Neural cell (in vitro differentiated cells): ENCODE results near the gene HOXC13. TPM values are rescaled to one million over a fixed set of nuclear protein-coding genes. Genes with fewer than 3 reads are reported as not detected.

ENCODE experiments used
- H2AFZ ChIP-seq: fragments of 200-600, 300-800 bp; sonication (generic), shearing (Covaris generic); 2 replicates; pipeline ENCODE4 v1.6.0; 2014; ENCODE audit warnings: low read depth, mild to moderate bottlenecking, antibody characterized with exemption, low read length, moderate library complexity
- H3F3A ChIP-seq: fragments of 200-600 bp; shearing (Covaris generic); 2 replicates; pipeline ENCODE4 v1.6.1; 2016; ENCODE audit warnings: mild to moderate bottlenecking, moderate library complexity, mixed read lengths, antibody characterized with exemption, low read length; ENCODE audit not compliant: insufficient read depth, poor library complexity, severe bottlenecking
- H3K27ac ChIP-seq: fragments of 200-600, 300-800 bp; sonication (generic), shearing (Covaris generic); 2 replicates; pipeline ENCODE4 v1.5.1; 2014; ENCODE audit warnings: mild to moderate bottlenecking, low read length, moderate library complexity
- H3K27me3 ChIP-seq: fragments of 300-800, 200-600 bp; sonication (generic), shearing (Covaris generic); 2 replicates; pipeline ENCODE4 v1.6.0; 2014; ENCODE audit warnings: mild to moderate bottlenecking, low read depth, low read length, moderate library complexity; ENCODE audit not compliant: insufficient read depth
- H3K36me3 ChIP-seq: fragments of 300-800, 200-600 bp; sonication (generic), shearing (Covaris generic); 2 replicates; pipeline ENCODE4 v1.5.1; 2014; ENCODE audit warnings: mild to moderate bottlenecking, antibody characterized with exemption, low read length, moderate library complexity; ENCODE audit not compliant: insufficient read depth
- H3K4me2 ChIP-seq: fragments of 300-800, 200-600 bp; sonication (generic), shearing (Covaris generic); 2 replicates; pipeline ENCODE4 v1.6.0; 2014; ENCODE audit warnings: mild to moderate bottlenecking, low read length
- H3K4me3 ChIP-seq: fragments of 300-800, 200-600 bp; sonication (generic), shearing (Covaris generic); 2 replicates; pipeline ENCODE4 v1.5.1; 2014; ENCODE audit warnings: mild to moderate bottlenecking, low read length, moderate library complexity
- H3K79me2 ChIP-seq: fragments of 200-600 bp; shearing (Covaris generic); replicated peaks from 2 replicates; pipeline ENCODE4 v1.6.0; 2014; ENCODE audit warnings: mild to moderate bottlenecking, low read length, moderate library complexity; ENCODE audit not compliant: insufficient read depth
- H3K9ac ChIP-seq: fragments of 300-800, 200-600 bp; sonication (generic), shearing (Covaris generic); 2 replicates; pipeline ENCODE4 v1.6.1; 2016; ENCODE audit warnings: mild to moderate bottlenecking, low read length, mixed read lengths
- H3K9me2 ChIP-seq: fragments of 200-600 bp; shearing (Covaris generic); 2 replicates; pipeline ENCODE4 v1.6.1; 2016; ENCODE audit warnings: mild to moderate bottlenecking, low read length, mixed read lengths; ENCODE audit not compliant: insufficient read depth
- H3K9me3 ChIP-seq: fragments of 200-600, 300-800 bp; sonication (generic), shearing (Covaris generic); 2 replicates; pipeline ENCODE4 v1.6.1; 2016; ENCODE audit warnings: mild to moderate bottlenecking, mixed run types, low read length, moderate library complexity, mixed read lengths
- H4K20me1 ChIP-seq: fragments of 200-600 bp; shearing (Covaris generic); 2 replicates; pipeline ENCODE4 v1.6.1; 2016; ENCODE audit warnings: mild to moderate bottlenecking, mixed run types; ENCODE audit not compliant: insufficient read depth
- EP300 ChIP-seq: fragments of 450-650 bp; conservative IDR thresholded peaks from 2 replicates; pipeline ENCODE4 v1.6.1; 2014; ENCODE audit warnings: antibody characterized with exemption, mild to moderate bottlenecking, moderate library complexity; ENCODE audit not compliant: poor library complexity, severe bottlenecking
- EZH2 ChIP-seq: fragments of 200-600, 300-800 bp; shearing (Covaris generic), sonication (generic); IDR thresholded peaks from 2 replicates; pipeline ENCODE4 v1.6.1; 2014; ENCODE audit warnings: antibody characterized with exemption, low read length, borderline replicate concordance, mild to moderate bottlenecking; ENCODE audit not compliant: insufficient read depth, poor library complexity, severe bottlenecking
- MXI1 ChIP-seq: fragments of 450-650 bp; conservative IDR thresholded peaks from 2 replicates; pipeline ENCODE4 v1.6.1; 2014; ENCODE audit warnings: antibody characterized with exemption, mild to moderate bottlenecking; ENCODE audit not compliant: poor library complexity, severe bottlenecking
- POLR2AphosphoS5 ChIP-seq: IDR thresholded peaks from 2 replicates; pipeline ENCODE4 v1.6.1; 2012
- RAD21 ChIP-seq: fragments of 450-650 bp; conservative IDR thresholded peaks from 2 replicates; pipeline ENCODE4 v1.6.1; 2014; ENCODE audit warnings: antibody characterized with exemption, mild to moderate bottlenecking, moderate library complexity
- REST ChIP-seq: IDR thresholded peaks from 2 replicates; pipeline ENCODE4 v1.6.1; 2012; ENCODE audit warnings: borderline replicate concordance
- SMC3 ChIP-seq: fragments of 450-650 bp; conservative IDR thresholded peaks from 2 replicates; pipeline ENCODE4 v1.6.1; 2014; ENCODE audit warnings: antibody characterized with exemption, mild to moderate bottlenecking, moderate library complexity; ENCODE audit not compliant: poor library complexity
- TAF1 ChIP-seq: IDR thresholded peaks from 2 replicates; pipeline ENCODE4 v1.6.1; 2012; ENCODE audit warnings: low read depth
- polyA plus RNA-seq: library from polyadenylated mRNA; depleted of rRNA; stranded (reverse); fragments of >200 nt; gene quantifications from 2 replicates; pipeline ENCODE4 v1.2.3, GENCODE V29; 2014
- TF ChIP-seq, protein P1 (sequence below): fragments of 450-650 bp; IDR thresholded peaks from 2 replicates; pipeline ENCODE4 v1.5.1; 2014; ENCODE audit warnings: antibody characterized with exemption, mild to moderate bottlenecking, moderate library complexity; ENCODE audit not compliant: poor library complexity, severe bottlenecking

Gene HOXC13
- polyA plus RNA-seq, 1 donor from 2014 or later, result not detected

DNA sequence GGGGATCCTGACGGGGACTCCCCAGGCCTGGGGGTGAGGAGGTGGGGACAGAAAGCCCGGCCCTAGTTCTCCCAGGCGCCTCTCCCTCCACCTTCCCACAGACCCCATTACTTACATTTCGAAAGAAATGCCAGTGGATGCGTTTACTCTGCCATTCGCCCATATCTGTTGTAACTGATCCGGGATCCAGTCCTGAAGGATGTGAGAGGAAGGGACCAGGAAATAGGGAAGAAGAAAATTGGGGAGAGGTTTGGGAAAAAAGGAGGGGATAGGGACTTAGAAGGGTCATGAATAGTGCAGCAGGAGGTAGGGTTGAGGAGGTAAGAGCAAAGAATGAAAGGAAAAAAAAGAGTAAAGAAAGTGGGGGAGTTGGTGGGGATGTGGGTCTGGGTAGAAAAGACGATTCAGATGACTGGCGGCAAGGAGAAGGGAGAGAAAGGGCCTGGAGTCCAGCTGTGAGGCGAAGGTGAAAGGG, 17.2 kb downstream of the HOXC13 start:
- H3K79me2 ChIP-seq, result no peaks in the 10 kb centered on the region
- no peaks in the 10 kb centered on the region for H3K9me3 ChIP-seq
- no peaks in the 10 kb centered on the region for H3F3A ChIP-seq
- no peak overlapping the region for H3K9ac ChIP-seq
- no peaks in the 10 kb centered on the region for H4K20me1 ChIP-seq
- H3K4me3 ChIP-seq, result no peak overlapping the region
- peaks cover 100% of the 10 kb centered on the region for H3K27me3 ChIP-seq
- no peaks in the 10 kb centered on the region for H3K9me2 ChIP-seq
- no peaks in the 10 kb centered on the region for H3K36me3 ChIP-seq
- H3K27ac ChIP-seq, result no peak overlapping the region
- no peak overlapping the region for H2AFZ ChIP-seq
- TF ChIP-seq EZH2, result peak; percentile 54
- TF ChIP-seq, protein P1, sequence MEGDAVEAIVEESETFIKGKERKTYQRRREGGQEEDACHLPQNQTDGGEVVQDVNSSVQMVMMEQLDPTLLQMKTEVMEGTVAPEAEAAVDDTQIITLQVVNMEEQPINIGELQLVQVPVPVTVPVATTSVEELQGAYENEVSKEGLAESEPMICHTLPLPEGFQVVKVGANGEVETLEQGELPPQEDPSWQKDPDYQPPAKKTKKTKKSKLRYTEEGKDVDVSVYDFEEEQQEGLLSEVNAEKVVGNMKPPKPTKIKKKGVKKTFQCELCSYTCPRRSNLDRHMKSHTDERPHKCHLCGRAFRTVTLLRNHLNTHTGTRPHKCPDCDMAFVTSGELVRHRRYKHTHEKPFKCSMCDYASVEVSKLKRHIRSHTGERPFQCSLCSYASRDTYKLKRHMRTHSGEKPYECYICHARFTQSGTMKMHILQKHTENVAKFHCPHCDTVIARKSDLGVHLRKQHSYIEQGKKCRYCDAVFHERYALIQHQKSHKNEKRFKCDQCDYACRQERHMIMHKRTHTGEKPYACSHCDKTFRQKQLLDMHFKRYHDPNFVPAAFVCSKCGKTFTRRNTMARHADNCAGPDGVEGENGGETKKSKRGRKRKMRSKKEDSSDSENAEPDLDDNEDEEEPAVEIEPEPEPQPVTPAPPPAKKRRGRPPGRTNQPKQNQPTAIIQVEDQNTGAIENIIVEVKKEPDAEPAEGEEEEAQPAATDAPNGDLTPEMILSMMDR, result no peak
- H3K4me2 ChIP-seq, result no peak overlapping the region

DNA sequence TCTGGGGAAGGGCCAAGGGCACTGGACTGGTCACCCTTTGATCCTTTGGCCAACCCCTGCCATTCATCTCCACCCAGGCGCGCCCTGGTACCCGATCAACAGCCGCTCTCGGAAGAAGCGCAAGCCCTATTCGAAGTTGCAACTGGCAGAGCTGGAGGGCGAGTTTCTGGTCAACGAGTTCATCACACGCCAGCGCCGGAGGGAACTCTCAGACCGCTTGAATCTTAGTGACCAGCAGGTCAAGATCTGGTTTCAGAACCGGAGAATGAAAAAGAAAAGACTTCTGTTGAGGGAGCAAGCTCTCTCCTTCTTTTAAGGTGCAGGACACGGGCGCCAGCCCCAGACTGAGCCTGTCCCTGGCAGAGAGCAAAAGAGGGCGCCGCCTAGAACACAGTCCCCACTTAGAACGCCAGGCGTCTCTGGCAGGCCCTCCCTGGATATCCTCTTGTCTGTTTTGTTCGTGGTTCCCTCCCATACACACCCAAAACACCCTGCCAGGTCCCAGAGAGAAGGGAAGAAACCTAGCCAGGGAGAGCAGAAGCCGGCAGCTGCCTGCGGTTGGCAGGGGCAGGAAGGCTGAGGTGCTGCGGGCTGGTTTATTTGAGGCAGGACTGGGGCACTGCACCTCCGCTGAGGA, 17.7 kb downstream of the HOXC13 start:
- H3K4me2 ChIP-seq, result no peak overlapping the region
- no peak overlapping the region for H3K27ac ChIP-seq
- no peaks in the 10 kb centered on the region for H4K20me1 ChIP-seq
- TF ChIP-seq EZH2 (peak; percentile 3), RAD21 (no peak)
- peaks cover 100% of the 10 kb centered on the region for H3K27me3 ChIP-seq
- no peaks in the 10 kb centered on the region for H3K36me3 ChIP-seq
- H3K9me3 ChIP-seq, result no peaks in the 10 kb centered on the region
- H3K4me3 ChIP-seq, result no peak overlapping the region
- H3K9ac ChIP-seq, result no peak overlapping the region
- no peaks in the 10 kb centered on the region for H3K79me2 ChIP-seq
- H2AFZ ChIP-seq, result no peak overlapping the region
- no peaks in the 10 kb centered on the region for H3K9me2 ChIP-seq
- H3F3A ChIP-seq, result no peaks in the 10 kb centered on the region

DNA sequence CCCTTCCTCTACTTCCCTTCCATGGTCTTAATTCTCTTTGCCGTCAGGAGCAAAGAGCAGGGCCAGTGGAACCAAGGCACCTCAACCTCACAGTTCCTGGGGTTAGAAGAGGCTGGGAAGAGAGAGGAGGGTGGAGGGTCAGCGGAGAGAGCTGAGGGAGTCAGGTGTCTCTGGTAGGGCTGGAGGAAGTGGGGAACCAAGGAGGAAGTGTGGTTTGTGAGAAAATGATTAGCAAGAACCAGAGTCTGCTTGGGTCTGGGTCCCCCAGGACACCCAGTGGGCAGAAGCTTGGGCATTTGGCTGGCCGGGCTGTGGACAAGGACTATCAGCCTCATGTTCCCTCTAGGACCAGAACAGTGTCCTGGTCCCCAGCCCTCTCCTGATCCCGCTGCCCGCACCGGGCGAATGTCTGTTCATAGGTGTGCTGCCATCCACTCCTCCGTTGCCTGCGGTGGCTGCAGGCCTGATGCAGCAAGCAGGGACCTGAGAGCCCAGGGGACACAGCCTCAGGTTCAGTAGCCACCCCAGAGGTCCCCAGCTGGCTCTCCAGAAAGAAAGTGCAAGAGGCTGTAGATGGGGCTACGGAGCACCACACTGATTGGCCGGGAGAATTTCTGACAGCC, 18.4 kb downstream of the HOXC13 start:
- Histone ChIP-seq H3K4me3 (no peak overlapping the region), H3K9ac (no peak overlapping the region), H3K4me2 (no peak overlapping the region), H3K27me3 (peaks cover 100% of the 10 kb centered on the region), H2AFZ (no peak overlapping the region), H3K27ac (no peak overlapping the region), H3K79me2 (no peaks in the 10 kb centered on the region), H3K9me3 (no peaks in the 10 kb centered on the region), H3F3A (no peaks in the 10 kb centered on the region), H3K36me3 (no peaks in the 10 kb centered on the region), H4K20me1 (no peaks in the 10 kb centered on the region), H3K9me2 (no peaks in the 10 kb centered on the region)
- TF ChIP-seq RAD21 (no peak), POLR2AphosphoS5 (no peak), REST (no peak), EZH2 (no peak), TAF1 (no peak), SMC3 (no peak), MXI1 (no peak), EP300 (no peak)
- TF ChIP-seq, protein P1, result no peak
